Vagina (tissue), 2 donors: ENCODE data around the gene NTF3. TPM values are rescaled to one million over a fixed set of nuclear protein-coding genes. Genes with fewer than 3 reads are reported as not detected.
"Not testable (repeated sequence)": the region's sequence is repeated elsewhere in the genome, so short reads cannot be mapped to it uniquely, and the experiment has no call there.

ENCODE experiments used
- DNase-seq, 2 donors: peaks; one replicate each; pipeline ENCODE4 v3.0.0-alpha.2; 2017; ENCODE audit errors: extremely low spot score in 2 of 2
- H3K27ac ChIP-seq: fragments of 200-600 bp; sonication (generic); one replicate; pipeline ENCODE4 v1.5.1; 2019
- H3K27me3 ChIP-seq: fragments of 200-600 bp; sonication (generic); one replicate; pipeline ENCODE4 v1.5.1; 2019
- H3K36me3 ChIP-seq, 2 donors: fragments of 200-600 bp; sonication (generic); one replicate each; pipeline ENCODE4 v1.5.1; 2017 to 2019
- H3K4me1 ChIP-seq: fragments of 200-600 bp; sonication (generic); one replicate; pipeline ENCODE4 v1.5.1; 2019
- H3K4me3 ChIP-seq, 2 donors: fragments of 200-600 bp; sonication (generic); 1 replicate in 1 of 2; 2 replicates in 1 of 2; pipeline ENCODE4 v1.5.1; 2016 to 2019
- H3K9me3 ChIP-seq: fragments of 200-600 bp; sonication (generic); one replicate; pipeline ENCODE4 v1.5.1; 2019
- CTCF ChIP-seq, 3 experiments: fragments of 450-650 bp in 2 of 3; fragments of 200-600 bp in 1 of 3; sonication (generic) in 1 of 3; IDR thresholded peaks; one replicate each; pipeline ENCODE4 v1.5.1; 2017 to 2019; ENCODE audit warnings: antibody characterized with exemption in 3 of 3, mild to moderate bottlenecking in 2 of 3, moderate library complexity in 2 of 3
- POLR2A ChIP-seq, 2 donors: fragments of 450-650 bp; IDR thresholded peaks; one replicate each; pipeline ENCODE4 v1.6.1; 2017; ENCODE audit warnings: antibody characterized with exemption in 2 of 2, mild to moderate bottlenecking in 2 of 2, moderate library complexity in 2 of 2
- POLR2AphosphoS5 ChIP-seq, 2 donors: sonication (generic); formaldehyde crosslinking; IDR thresholded peaks; one replicate each; pipeline ENCODE4 v1.9.0; 2017; ENCODE audit warnings: antibody characterized with exemption in 2 of 2, mild to moderate bottlenecking in 2 of 2, low read depth in 1 of 2; ENCODE audit not compliant: insufficient read depth in 1 of 2
- intact Hi-C: fragments of 100-400 bp; cut with DNase I; formaldehyde crosslinking; loops from one replicate; pipeline ENCODE4 v1.15.1; 2023
- total RNA-seq: library from RNA; depleted of rRNA; stranded (reverse); fragments of >200 nt; gene quantifications from one replicate; pipeline ENCODE4 v1.2.3, GENCODE V29; 2016

NTF3 gene
- total RNA-seq, 1 donor from 2014 or later = 1.7 TPM

DNA sequence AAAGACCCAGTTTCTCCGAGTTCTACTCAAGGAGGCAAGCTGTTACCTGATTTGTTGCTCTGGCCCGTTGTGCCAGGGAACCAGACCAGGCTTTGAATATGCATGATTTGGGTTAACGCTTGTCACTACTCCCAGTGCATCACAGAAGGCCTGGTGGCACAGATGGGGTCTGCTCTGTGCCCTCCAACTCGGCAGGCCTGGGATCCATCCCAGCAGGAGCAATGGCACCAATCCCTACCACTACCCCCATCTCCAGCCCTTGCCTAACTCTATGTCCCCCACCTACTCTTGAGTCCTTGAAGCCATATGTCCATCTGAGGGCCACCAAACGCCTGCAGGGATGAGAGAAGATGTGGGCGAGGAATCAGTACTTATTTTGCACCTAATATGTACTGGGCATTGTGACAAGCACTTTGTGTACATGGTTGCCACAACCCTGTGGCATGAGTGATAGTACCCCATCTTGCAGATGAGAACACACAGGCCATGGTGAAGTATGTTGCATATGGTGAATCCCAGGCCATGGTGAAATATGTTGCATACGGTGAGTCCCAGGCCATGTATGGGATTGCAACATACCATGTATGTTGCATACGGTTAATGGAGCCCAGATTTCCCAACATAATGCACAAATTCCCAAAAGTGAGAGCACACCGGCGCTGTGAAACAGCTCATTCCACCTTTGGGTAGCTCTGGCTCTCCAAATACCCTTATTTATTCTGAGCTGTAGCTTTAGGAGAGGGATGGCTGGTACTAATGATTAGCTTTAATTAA, 102.7 kb downstream of the NTF3 start:
- Histone ChIP-seq H3K36me3 (no peaks in the 10 kb centered on the region), H3K4me3 (no peak overlapping the region), H3K9me3 (no peaks in the 10 kb centered on the region), H3K27ac (no peak overlapping the region), H3K27me3 (no peaks in the 10 kb centered on the region), H3K4me1 (no peaks in the 10 kb centered on the region)
- intact Hi-C loops = no loop called here
- no peak for TF ChIP-seq POLR2A (IDR thresholded peaks at IDR 0.05)
- TF ChIP-seq POLR2AphosphoS5 (IDR thresholded peaks at IDR 0.05; ENCODE audit: insufficient read depth in 1 of 2, low read depth in 1 of 2) = no peak
- TF ChIP-seq CTCF (IDR thresholded peaks at IDR 0.05) = no peak
- DNase-seq = no peak

DNA sequence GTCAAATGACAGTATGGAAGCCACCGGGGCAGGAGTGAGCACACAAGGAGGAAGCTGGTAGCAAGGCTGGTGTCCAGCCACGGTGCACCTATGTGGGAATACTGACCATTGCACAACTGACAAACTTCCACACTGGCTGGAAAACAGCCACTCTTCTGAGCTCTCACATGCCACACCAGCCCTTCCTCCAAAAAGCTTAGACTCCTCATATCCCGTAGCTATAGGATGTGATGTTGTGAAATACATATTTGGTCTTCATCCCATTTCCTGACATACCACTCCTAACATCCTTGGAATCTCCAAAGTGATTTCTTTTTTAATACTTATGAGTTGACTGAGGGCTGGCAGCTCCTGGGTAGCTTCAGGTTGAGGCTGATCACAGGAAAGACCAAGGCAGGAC, 103.6 kb downstream of the NTF3 start:
- Histone ChIP-seq H3K27ac (no peak overlapping the region), H3K4me3 (no peak overlapping the region), H3K36me3 (no peaks in the 10 kb centered on the region), H3K4me1 (no peaks in the 10 kb centered on the region), H3K27me3 (no peaks in the 10 kb centered on the region), H3K9me3 (no peaks in the 10 kb centered on the region)
- TF ChIP-seq POLR2AphosphoS5 (IDR thresholded peaks at IDR 0.05; ENCODE audit: insufficient read depth in 1 of 2, low read depth in 1 of 2) (no peak), CTCF (IDR thresholded peaks at IDR 0.05) (no peak), POLR2A (IDR thresholded peaks at IDR 0.05) (no peak)
- intact Hi-C loops = no loop called here
- DNase-seq = no peak

- H3K27ac ChIP-seq, intact Hi-C loops: not testable (repeated sequence)
Observed at GRCh38 chr12:5537026-5537615, 105.2 kb downstream of the NTF3 start.

GRCh38 chr12:5537771-5538170, 105.9 kb downstream of the NTF3 start:
- no peaks in the 10 kb centered on the region for H3K27me3 ChIP-seq
- no peak overlapping the region for H3K4me3 ChIP-seq
- intact Hi-C loops = no loop called here
- TF ChIP-seq POLR2AphosphoS5 (IDR thresholded peaks at IDR 0.05; ENCODE audit: insufficient read depth in 1 of 2, low read depth in 1 of 2) = no peak
- no peak for TF ChIP-seq CTCF (IDR thresholded peaks at IDR 0.05)
- no peak for TF ChIP-seq POLR2A (IDR thresholded peaks at IDR 0.05)
- H3K27ac ChIP-seq = no peak overlapping the region
- DNase-seq = no peak
- no peaks in the 10 kb centered on the region for H3K4me1 ChIP-seq
- H3K9me3 ChIP-seq = no peaks in the 10 kb centered on the region
- no peaks in the 10 kb centered on the region for H3K36me3 ChIP-seq

More at GRCh38 chr12:5537026-5537615, 105.2 kb downstream of the NTF3 start:
- not testable (repeated sequence) for H3K4me3 ChIP-seq, H3K36me3 ChIP-seq, H3K27me3 ChIP-seq, DNase-seq, H3K9me3 ChIP-seq, H3K4me1 ChIP-seq
